Pancreas (tissue), 10 donors: ENCODE results near the gene TCF4. TPM values are rescaled to one million over a fixed set of nuclear protein-coding genes. Genes with fewer than 3 reads are reported as not detected.
A peak's percentile ranks its signal among the peaks of the same experiment; 100 is the strongest.

Source experiments
- ATAC-seq, 4 donors: fragments of 200-7000 bp; cut with Tn5 transposase; one replicate each; pipeline versions ENCODE4 v1.8.0 to v1.9.1; 2020; ENCODE audit warnings: mild to moderate bottlenecking in 4 of 4, moderate library complexity in 4 of 4
- DNase-seq, 6 donors: peaks; one replicate each; pipeline ENCODE4 v3.0.0-alpha.2; 2020
- FAIRE-seq: peaks from 2 replicates; lab custom pipeline; 2012; peaks lifted over from hg19 to GRCh38; lab: Jason Lieb, UNC
- H3K27ac ChIP-seq, 4 donors: fragments of 200-600 bp; sonication (generic); 1 replicate in 3 of 4; 2 replicates in 1 of 4; pipeline versions ENCODE4 v1.5.0 to v1.8.0; 2020
- H3K27me3 ChIP-seq, 4 donors: fragments of 200-600 bp; one replicate each; pipeline ENCODE4 v1.8.0; 2021
- H3K36me3 ChIP-seq, 3 donors: fragments of 200-600 bp; sonication (generic) in 1 of 3; one replicate each; pipeline versions ENCODE4 v1.5.0 to v1.8.0; 2020 to 2021
- H3K4me1 ChIP-seq, 3 donors: fragments of 200-600 bp; one replicate each; pipeline ENCODE4 v1.8.0; 2021
- H3K4me3 ChIP-seq, 4 donors: fragments of 200-600 bp; sonication (generic) in 2 of 4; one replicate each; pipeline versions ENCODE4 v1.5.0 to v1.8.0; 2020 to 2021
- H3K9me3 ChIP-seq, 4 donors: fragments of 200-600 bp; one replicate each; pipeline ENCODE4 v1.8.0; 2021
- WGBS, 2 donors: extraction: QIAGEN DNeasy Blood & Tissue Kit; methylation state at CpG; one replicate each; pipeline ENCODE4 v1.1.7; 2013; 5-methylcytosine and 5-hydroxymethylcytosine counted together
- intact Hi-C, 3 donors: fragments of 100-400 bp; cut with DNase I; formaldehyde crosslinking; loops; one replicate each; pipeline versions ENCODE4 v1.11.1 to v1.14.2; 2022
- polyA plus RNA-seq, 2 donors: library from polyadenylated mRNA; stranded (reverse); fragments of 200-250 nt; gene quantifications; one replicate each; pipeline ENCODE4 v1.2.3, GENCODE V29; 2013
- total RNA-seq, 6 donors: library from RNA; stranded (reverse); fragmentation: NEBNext Ultra II Directional in 4 of 6; extraction: Animal tissue kit (Norgen Biotek cat#: 25700) in 4 of 6; gene quantifications; one replicate each; pipeline versions ENCODE4 v1.2.1 to v1.2.4, GENCODE V29; 2021 to 2023
- TF ChIP-seq, protein P1 (sequence below), 4 donors: fragments of 200-600 bp; sonication (generic) in 3 of 4; IDR thresholded peaks; one replicate each; pipeline versions ENCODE4 v1.5.0 to v1.8.0; 2021; ENCODE audit warnings: antibody characterized with exemption in 4 of 4
- donor health status: healthy with polysubstance abuse.
- donor health status: DM: no; HTN: no; CAD: no; lungs with moderate emphysema.
- donor health status: DM: no; HTN: no; CAD: no.
- donor health status: control.
- donor health status: control.
- donor health status: Bipolar disorder and iron deficiency.
- donor health status: DM: yes; HTN: yes; CAD: no.
- donor health status: DM: no; HTN: no; CAD: no.
- donor health status: DM: no; HTN: no; CAD: no.
- donor health status: DM: yes; HTN: yes; CAD: no.

Gene TCF4
- total and polyA plus RNA-seq, 8 donors: 4.4 to 27.9 (median 10.5) TPM

DNA sequence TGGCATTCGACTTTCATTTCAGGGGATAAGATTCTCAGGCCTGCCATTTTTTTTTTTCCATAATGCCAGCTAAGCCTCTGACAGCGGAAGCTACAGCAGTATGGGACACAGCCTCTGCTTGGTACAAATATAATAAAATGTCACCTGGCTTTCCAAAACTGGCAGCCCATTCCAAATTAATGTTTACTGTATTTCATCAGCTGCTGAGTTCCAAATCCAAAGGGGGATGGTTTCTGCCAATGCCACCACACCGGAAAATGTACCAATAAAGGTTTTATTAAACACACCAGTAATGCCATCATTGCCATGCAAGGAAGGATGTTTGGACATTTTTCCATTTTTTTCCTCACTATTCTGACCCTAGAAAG, 352.9 kb downstream of the TCF4 start:
- ATAC-seq (peak in 1 of 4 donors; percentile 26), DNase-seq (no peak), FAIRE-seq (no peak)
- H3K4me1 ChIP-seq: peaks cover 0 to 5% (median 0%) of the 10 kb centered on the region in 3 donors
- H3K36me3 ChIP-seq: no peaks in the 10 kb centered on the region
- peak overlapping the region in 1 of 4 donors; percentile 8 for H3K4me3 ChIP-seq
- 32 to 39% methylated on average over 3 of the region's 3 CpGs for WGBS, 2 donors
- TF ChIP-seq, protein P1, sequence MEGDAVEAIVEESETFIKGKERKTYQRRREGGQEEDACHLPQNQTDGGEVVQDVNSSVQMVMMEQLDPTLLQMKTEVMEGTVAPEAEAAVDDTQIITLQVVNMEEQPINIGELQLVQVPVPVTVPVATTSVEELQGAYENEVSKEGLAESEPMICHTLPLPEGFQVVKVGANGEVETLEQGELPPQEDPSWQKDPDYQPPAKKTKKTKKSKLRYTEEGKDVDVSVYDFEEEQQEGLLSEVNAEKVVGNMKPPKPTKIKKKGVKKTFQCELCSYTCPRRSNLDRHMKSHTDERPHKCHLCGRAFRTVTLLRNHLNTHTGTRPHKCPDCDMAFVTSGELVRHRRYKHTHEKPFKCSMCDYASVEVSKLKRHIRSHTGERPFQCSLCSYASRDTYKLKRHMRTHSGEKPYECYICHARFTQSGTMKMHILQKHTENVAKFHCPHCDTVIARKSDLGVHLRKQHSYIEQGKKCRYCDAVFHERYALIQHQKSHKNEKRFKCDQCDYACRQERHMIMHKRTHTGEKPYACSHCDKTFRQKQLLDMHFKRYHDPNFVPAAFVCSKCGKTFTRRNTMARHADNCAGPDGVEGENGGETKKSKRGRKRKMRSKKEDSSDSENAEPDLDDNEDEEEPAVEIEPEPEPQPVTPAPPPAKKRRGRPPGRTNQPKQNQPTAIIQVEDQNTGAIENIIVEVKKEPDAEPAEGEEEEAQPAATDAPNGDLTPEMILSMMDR (IDR thresholded peaks at IDR 0.05): no peak
- no peak overlapping the region for H3K27ac ChIP-seq
- no peaks in the 10 kb centered on the region for H3K27me3 ChIP-seq
- intact Hi-C loops: loop anchor here in 1 of 3 donors (10.0 kb wide), 1 partner anchor 1340 kb away; no protein-coding TSS in a partner anchor
- no peaks in the 10 kb centered on the region for H3K9me3 ChIP-seq

DNA sequence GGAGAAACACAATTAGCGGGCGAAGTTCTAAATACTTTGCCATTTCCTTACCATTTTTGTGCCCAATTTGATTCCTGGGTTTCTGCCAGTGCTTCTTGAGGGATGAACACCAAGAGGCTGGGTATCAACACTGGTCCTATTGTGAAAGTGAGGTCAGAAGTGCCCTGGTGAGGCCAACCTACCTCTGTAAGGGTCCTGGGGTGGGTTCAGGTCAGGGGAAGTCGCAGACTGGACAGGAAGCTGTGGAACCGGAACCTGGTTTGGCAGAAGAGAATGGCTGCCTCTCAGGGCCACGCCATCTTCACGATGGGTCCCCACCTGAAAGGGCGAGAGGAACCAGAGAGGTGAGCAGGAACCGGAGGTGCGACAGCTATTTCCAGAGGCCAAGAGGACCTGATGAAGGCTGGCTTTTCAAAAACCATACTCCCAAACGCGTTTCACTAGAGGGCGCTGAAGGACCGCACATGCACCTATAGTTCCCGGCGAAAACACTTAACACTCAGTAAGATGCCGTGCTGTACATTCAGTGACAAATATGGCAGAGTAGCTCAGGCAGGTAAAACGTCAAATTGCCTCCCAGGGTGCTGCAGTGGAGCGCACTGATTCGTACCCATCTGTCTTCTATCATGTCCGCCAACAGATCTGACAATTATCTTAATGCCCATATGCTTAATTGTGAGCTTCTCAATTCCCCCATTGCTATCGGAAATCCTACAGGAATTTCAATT, 353.5 kb downstream of the TCF4 start:
- TF ChIP-seq, protein P1 (IDR thresholded peaks at IDR 0.05): peak in 3 of 4 donors; percentile 51 to 68 (median 60)
- H3K27ac ChIP-seq: no peak overlapping the region
- peaks cover 0 to 5% (median 0%) of the 10 kb centered on the region in 3 donors for H3K4me1 ChIP-seq
- intact Hi-C loops: loop anchor here in 1 of 3 donors (10.0 kb wide), 1 partner anchor 1340 kb away; no protein-coding TSS in a partner anchor
- ATAC-seq: peak; percentile 96 to 99 (median 98)
- no peaks in the 10 kb centered on the region for H3K27me3 ChIP-seq
- H3K4me3 ChIP-seq: peak overlapping the region in 1 of 4 donors; percentile 8
- 22 to 27% methylated on average over 21 of the region's 21 CpGs for WGBS, 2 donors
- no peaks in the 10 kb centered on the region for H3K36me3 ChIP-seq
- peak; percentile 37 to 83 (median 64) for DNase-seq
- FAIRE-seq: no peak
- H3K9me3 ChIP-seq: no peaks in the 10 kb centered on the region

DNA sequence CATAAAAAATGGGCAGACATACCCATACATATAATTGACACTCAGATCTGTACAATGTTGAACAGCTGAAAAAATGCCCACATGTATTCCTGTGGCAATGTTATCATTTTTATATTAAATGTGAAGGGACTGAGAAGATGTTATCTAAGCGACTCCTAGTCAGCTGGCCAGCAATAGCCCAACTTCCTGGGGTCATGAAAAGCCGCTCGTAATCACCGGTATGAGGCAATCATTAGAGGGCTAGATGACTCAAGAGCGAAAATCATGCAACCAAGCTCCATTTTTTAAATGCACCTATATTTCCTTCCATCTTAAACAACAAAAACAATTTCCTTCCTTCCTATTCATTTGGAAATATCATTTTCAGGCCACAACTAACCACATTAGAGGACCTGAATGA, 354.1 kb downstream of the TCF4 start:
- DNase-seq (no peak), FAIRE-seq (no peak), ATAC-seq (no peak)
- no peaks in the 10 kb centered on the region for H3K36me3 ChIP-seq
- WGBS, 2 donors: 83 to 88% methylated on average over 5 of the region's 5 CpGs
- peaks cover 0 to 5% (median 0%) of the 10 kb centered on the region in 3 donors for H3K4me1 ChIP-seq
- no peaks in the 10 kb centered on the region for H3K27me3 ChIP-seq
- intact Hi-C loops: loop anchor here in 1 of 3 donors (10.0 kb wide), 1 partner anchor 1341 kb away; no protein-coding TSS in a partner anchor
- no peak overlapping the region for H3K4me3 ChIP-seq
- no peaks in the 10 kb centered on the region for H3K9me3 ChIP-seq
- no peak overlapping the region for H3K27ac ChIP-seq
- TF ChIP-seq, protein P1 (IDR thresholded peaks at IDR 0.05): no peak

DNA sequence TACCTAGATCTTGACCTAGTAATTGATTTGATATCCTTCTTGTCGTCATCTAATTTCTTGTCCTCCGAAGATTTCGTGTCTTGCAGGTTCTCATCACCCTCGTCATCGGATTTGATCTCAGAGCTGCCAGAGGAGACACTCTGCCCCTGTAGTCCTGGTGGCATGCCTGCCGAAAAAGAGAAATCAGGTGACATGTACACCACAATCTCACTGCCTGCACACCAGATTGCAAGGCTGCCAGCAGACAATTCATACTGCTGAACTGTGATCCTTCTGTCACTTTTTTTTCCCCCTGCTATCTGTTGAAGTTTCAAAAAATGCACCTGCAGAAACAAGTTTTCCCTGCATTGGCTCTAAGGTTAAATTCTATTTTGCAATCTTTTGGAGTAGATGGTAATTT, 355.5 kb downstream of the TCF4 start:
- no peak overlapping the region for H3K4me3 ChIP-seq
- H3K9me3 ChIP-seq: no peaks in the 10 kb centered on the region
- no peaks in the 10 kb centered on the region for H3K36me3 ChIP-seq
- H3K27ac ChIP-seq: no peak overlapping the region
- no peaks in the 10 kb centered on the region for H3K27me3 ChIP-seq
- FAIRE-seq (no peak), ATAC-seq (no peak), DNase-seq (no peak)
- intact Hi-C loops: loop anchor here in 1 of 3 donors (10.0 kb wide), 1 partner anchor 1342 kb away; no protein-coding TSS in a partner anchor
- 92 to 93% methylated on average over 6 of the region's 6 CpGs for WGBS, 2 donors
- TF ChIP-seq, protein P1 (IDR thresholded peaks at IDR 0.05): no peak
- H3K4me1 ChIP-seq: peaks cover 0 to 5% (median 0%) of the 10 kb centered on the region in 3 donors

DNA sequence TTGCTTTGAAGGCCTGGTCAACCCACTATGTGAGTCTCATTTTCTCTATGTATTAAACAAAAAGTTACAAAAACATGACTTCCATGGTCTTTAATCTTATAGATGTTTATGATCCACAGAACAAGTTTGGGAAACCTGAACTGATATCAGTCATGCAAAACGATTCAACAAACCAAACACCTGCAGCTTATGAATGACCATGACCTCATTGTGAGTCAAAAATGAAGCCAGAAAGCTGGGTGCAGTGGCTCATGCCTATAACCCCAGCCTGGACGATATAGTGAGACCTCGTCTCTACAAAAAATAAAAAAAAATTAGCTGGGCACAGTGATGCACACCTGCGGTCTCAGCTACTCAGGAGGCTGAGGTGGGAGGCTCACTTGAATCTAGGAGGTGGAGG, 358.3 kb downstream of the TCF4 start:
- Histone ChIP-seq H3K4me1 (no peaks in the 10 kb centered on the region), H3K9me3 (no peaks in the 10 kb centered on the region), H3K36me3 (no peaks in the 10 kb centered on the region), H3K27ac (no peak overlapping the region), H3K27me3 (no peaks in the 10 kb centered on the region), H3K4me3 (no peak overlapping the region)
- TF ChIP-seq, protein P1 (IDR thresholded peaks at IDR 0.05): no peak
- intact Hi-C loops: loop anchor here in 1 of 3 donors (10.0 kb wide), 1 partner anchor 1345 kb away; no protein-coding TSS in a partner anchor
- ATAC-seq: no peak
- no peak for DNase-seq
- no peak for FAIRE-seq
- WGBS, 2 donors: 74 to 78% methylated on average over 4 of the region's 4 CpGs
